ENCODE results near the gene RHBG. TPM values are rescaled to one million over a fixed set of nuclear protein-coding genes. Genes with fewer than 3 reads are reported as not detected.

The RHBG gene
- total and polyA plus RNA-seq, 8 donors: 2.2 to 4.9 (median 3.5) TPM; not detected in 2

DNA sequence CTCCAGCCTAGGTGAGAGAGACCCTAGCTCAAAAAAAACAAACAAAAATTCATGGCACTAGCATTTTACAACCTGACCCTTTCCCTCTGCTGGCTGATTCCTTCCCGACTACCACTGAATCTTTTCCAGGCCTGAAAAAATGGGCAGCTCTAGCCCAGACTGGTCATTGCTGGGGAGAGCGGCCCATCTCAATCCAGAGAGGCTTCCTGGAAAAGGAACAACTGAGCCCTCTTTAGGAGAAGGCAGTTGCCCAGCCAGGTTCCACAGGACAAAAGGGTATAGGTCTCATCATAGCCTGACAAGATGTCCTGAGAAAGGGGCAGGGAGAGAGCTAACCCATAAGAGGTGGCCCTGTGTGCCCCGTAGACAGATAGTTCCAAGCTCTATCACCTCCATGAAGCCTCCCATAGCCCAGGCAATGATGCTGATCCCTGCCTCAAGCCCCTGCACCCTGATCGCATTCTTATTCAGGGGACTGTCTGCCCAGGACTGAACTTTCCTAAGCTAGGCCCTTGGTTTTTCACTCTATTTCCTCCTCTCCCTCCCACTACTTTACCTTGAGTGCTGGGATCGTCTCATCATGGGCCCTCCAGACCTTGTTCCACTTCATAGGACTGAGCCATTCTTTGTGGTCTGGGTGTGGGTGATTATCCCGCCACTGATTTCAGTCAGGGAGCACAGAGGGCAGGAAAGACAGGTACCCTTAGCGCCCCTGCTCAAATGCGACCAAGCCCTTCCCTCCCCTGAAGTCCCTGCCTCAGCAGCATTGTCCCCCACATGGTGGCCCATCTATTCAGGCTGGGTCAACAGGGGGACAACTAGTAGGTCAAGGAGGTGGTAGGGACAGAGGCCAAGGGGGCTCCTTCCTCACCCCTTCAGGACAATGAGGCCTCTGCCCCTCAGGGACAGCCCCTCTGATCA is 18.2 kb downstream of the RHBG start:
- Histone ChIP-seq H3K4me1 (peaks cover 0 to 10% of the 10 kb centered on the region in 2 donors), H3K36me3 (no peaks in the 10 kb centered on the region), H3K4me3 (no peak overlapping the region), H3K27me3 (peaks cover 21 to 65% of the 10 kb centered on the region in 2 donors), H3K27ac (no peak overlapping the region), H3K9me3 (no peaks in the 10 kb centered on the region)
- TF ChIP-seq, protein P1, sequence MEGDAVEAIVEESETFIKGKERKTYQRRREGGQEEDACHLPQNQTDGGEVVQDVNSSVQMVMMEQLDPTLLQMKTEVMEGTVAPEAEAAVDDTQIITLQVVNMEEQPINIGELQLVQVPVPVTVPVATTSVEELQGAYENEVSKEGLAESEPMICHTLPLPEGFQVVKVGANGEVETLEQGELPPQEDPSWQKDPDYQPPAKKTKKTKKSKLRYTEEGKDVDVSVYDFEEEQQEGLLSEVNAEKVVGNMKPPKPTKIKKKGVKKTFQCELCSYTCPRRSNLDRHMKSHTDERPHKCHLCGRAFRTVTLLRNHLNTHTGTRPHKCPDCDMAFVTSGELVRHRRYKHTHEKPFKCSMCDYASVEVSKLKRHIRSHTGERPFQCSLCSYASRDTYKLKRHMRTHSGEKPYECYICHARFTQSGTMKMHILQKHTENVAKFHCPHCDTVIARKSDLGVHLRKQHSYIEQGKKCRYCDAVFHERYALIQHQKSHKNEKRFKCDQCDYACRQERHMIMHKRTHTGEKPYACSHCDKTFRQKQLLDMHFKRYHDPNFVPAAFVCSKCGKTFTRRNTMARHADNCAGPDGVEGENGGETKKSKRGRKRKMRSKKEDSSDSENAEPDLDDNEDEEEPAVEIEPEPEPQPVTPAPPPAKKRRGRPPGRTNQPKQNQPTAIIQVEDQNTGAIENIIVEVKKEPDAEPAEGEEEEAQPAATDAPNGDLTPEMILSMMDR (IDR thresholded peaks at IDR 0.05): no peak
- ATAC-seq (no peak), DNase-seq (no peak)
- intact Hi-C loops (cut with DNase I): loop anchor here in 1 of 2 donors (10.0 kb wide), 1 partner anchor 58 kb away; no protein-coding TSS in a partner anchor

DNA sequence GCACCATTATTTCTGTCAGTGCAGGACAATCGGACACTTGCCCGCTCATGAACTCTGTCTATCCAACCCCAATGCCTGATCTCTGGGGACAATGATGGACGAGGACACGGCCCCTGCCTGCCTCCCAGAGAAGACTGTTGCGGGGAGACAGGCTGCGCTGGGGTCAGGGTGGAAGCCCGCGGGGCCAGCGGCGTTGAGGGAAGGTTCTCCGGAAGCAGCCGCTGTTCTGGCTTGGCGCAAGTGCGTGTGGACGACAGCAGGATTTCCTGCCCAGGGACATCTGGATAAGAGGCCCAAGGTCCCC is 18.8 kb downstream of the RHBG start:
- Histone ChIP-seq H3K4me3 (no peak overlapping the region), H3K4me1 (peaks cover 0 to 10% of the 10 kb centered on the region in 2 donors), H3K27me3 (peaks cover 21 to 71% of the 10 kb centered on the region in 2 donors), H3K36me3 (no peaks in the 10 kb centered on the region), H3K9me3 (no peaks in the 10 kb centered on the region), H3K27ac (no peak overlapping the region)
- intact Hi-C loops (cut with DNase I): loop anchor here in 1 of 2 donors (10.0 kb wide), 1 partner anchor 57 kb away; no protein-coding TSS in a partner anchor
- TF ChIP-seq, protein P1 (IDR thresholded peaks at IDR 0.05): no peak
- ATAC-seq (no peak), DNase-seq (no peak)

DNA sequence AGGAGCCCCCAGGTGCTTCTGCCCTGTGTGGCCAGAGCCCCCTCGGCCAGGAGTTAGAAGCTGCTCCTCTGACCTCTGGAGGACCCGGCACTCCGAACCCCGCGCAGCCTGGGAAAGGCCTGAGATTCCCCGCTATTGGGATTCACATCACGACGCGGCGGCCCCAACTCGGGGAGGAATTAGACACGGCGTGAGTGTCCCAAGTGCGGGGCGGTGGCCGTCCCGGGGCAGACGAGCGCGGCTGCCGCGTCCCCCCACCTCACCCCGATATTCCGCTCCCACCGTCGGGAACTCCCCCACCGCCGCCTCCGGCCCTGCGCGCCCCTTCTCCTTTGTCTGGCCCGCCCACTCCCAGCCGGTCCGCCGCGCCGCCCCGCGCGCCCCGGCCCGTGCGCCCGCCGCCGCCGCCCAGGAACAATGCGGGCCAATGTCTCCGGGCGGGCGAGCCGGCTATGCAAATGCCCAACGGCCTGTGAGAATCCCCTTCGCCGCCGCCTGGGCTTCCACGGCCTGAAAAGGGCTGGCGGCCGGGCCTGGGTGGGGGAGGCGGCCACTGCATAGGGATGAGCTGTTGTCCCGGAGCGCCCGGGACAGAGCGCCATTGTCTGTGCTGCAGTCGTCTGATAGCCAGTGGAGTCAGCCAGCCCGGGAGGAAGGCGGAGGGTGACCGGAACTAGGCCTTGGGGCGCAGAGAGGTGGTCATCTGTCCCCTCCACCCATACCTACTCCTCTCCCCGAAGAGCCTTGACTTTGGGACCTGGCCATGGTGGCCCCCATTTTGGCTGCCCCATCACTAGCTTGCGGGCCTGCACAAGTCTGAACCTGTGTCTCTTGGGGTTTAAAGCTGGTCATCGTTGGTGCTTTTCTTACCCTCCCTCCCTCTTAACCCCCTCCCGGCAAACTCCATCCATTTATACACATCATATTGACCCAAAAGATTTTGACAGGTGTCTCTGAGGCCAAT is 19.4 kb downstream of the RHBG start:
- Histone ChIP-seq H3K4me1 (peaks cover 0 to 10% of the 10 kb centered on the region in 2 donors), H3K27ac (no peak overlapping the region), H3K27me3 (peaks cover 21 to 71% of the 10 kb centered on the region in 2 donors), H3K9me3 (no peaks in the 10 kb centered on the region), H3K4me3 (no peak overlapping the region), H3K36me3 (no peaks in the 10 kb centered on the region)
- TF ChIP-seq, protein P1 (IDR thresholded peaks at IDR 0.05): no peak
- intact Hi-C loops (cut with DNase I): loop anchor here in 1 of 2 donors (10.0 kb wide), 1 partner anchor 56 kb away; no protein-coding TSS in a partner anchor
- ATAC-seq: no peak
- DNase-seq: peak in 1 of 4 donors; percentile 62

DNA sequence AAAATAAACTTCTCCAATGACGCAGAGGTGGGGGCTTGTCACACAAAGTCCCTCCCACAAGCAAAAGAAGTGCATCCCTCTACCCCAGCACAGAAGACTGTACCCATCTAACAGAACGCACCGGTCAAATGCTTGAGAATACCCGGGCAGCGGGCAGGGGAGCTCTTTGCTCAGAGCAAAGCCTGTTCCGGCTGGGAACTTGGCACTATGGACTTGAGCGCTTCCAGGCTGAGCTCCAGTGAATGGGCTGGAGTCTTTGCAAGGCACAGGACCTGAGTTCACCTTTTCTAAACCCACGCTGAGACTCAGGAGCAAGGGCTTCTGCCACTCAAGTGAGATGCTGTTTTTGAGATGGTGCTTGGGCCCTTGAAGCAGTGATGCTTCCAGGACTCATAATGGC is 20.3 kb downstream of the RHBG start:
- intact Hi-C loops (cut with DNase I): loop anchor here in 1 of 2 donors (10.0 kb wide), 1 partner anchor 55 kb away; no protein-coding TSS in a partner anchor
- no peak for DNase-seq
- TF ChIP-seq, protein P1 (IDR thresholded peaks at IDR 0.05): no peak

More for the DNA sequence above, 20.3 kb downstream of the RHBG start:
- Histone ChIP-seq H3K4me1 (peaks cover 0 to 10% of the 10 kb centered on the region in 2 donors), H3K27ac (no peak overlapping the region), H3K9me3 (no peaks in the 10 kb centered on the region), H3K36me3 (no peaks in the 10 kb centered on the region), H3K4me3 (no peak overlapping the region), H3K27me3 (peaks cover 21 to 71% of the 10 kb centered on the region in 2 donors)
- no peak for ATAC-seq

Measured in left lung (tissue), 10 donors.